NCI-H2227 treated with DMSO at 0.1 percent for 48 hours (cell line): Measurements from ENCODE around the gene GRID2.

Source experiments
- DNase-seq: peaks from one replicate; lab custom pipeline; 2025; lab: John Stamatoyannopoulos, UW

GRID2 gene

DNA sequence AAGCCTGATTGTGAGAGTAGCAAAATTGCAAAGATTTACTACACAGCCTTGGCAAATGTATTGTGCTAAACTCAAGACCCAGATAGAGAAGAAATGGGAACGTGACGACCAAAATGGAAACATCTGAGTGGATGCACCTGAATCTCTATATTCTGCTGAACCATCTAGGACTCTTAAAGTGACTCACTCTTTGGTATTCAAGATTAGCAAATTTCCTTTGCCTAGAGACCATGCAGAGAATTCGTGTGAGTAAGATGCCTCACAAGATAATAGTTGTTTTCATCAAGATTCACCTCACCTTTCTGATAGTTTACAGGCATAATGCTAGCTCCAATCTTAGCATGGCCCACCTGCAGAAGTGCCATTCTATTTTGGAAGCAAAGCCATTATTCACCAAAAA is 1510.4 kb downstream of the GRID2 start:
- DNase-seq: no peak

GRCh38 chr4:93814722-93815121 is 1511.0 kb downstream of the GRID2 start:
- no peak for DNase-seq
